Peyer's patch (tissue), 4 donors: Measurements from ENCODE around the gene TPSD1. TPM values are rescaled to one million over a fixed set of nuclear protein-coding genes. Genes with fewer than 3 reads are reported as not detected.

Experiments
- DNase-seq, 3 donors: peaks; one replicate each; pipeline ENCODE4 v3.0.0-alpha.2; 2017 to 2019
- H3K27ac ChIP-seq, 4 donors: fragments of 200-600 bp; sonication (generic); one replicate each; pipeline ENCODE4 v1.5.1; 2016 to 2019
- H3K27me3 ChIP-seq, 2 donors: fragments of 200-600 bp; sonication (generic); one replicate each; pipeline ENCODE4 v1.5.1; 2019
- H3K36me3 ChIP-seq, 3 donors: fragments of 200-600 bp; sonication (generic); one replicate each; pipeline ENCODE4 v1.5.1; 2016 to 2019
- H3K4me1 ChIP-seq, 4 donors: fragments of 200-600 bp; sonication (generic); one replicate each; pipeline ENCODE4 v1.5.1; 2016 to 2019
- H3K4me3 ChIP-seq, 4 donors: fragments of 200-600 bp; sonication (generic); 1 replicate in 3 of 4; 2 replicates in 1 of 4; pipeline ENCODE4 v1.5.1; 2016 to 2019; ENCODE audit warnings: mild to moderate bottlenecking in 1 of 4
- H3K9me3 ChIP-seq, 4 donors: fragments of 200-600 bp; sonication (generic); one replicate each; pipeline ENCODE4 v1.5.1; 2016 to 2019; ENCODE audit warnings: mild to moderate bottlenecking in 1 of 4
- CTCF ChIP-seq, 6 experiments: fragments of 450-650 bp in 4 of 6; fragments of 200-600 bp in 2 of 6; sonication (generic) in 1 of 6; IDR thresholded peaks; one replicate each; pipeline ENCODE4 v1.5.1; 2017 to 2019; ENCODE audit warnings: antibody characterized with exemption in 6 of 6, mild to moderate bottlenecking in 3 of 6, moderate library complexity in 1 of 6
- POLR2A ChIP-seq, 2 donors: fragments of 450-650 bp; IDR thresholded peaks; one replicate each; pipeline ENCODE4 v1.5.1; 2017; ENCODE audit warnings: antibody characterized with exemption in 2 of 2, mild to moderate bottlenecking in 2 of 2, moderate library complexity in 2 of 2
- total RNA-seq, 4 donors: library from RNA; depleted of rRNA; stranded (reverse); fragments of >200 nt; gene quantifications; one replicate each; pipeline ENCODE4 v1.1.0, GENCODE V29; 2016

TPSD1 gene
- total RNA-seq, 4 donors from 2014 or later, result 10.3 to 61.1 (median 24.1) TPM; not detected in 1

- H3K27me3 ChIP-seq, result no peaks in the 10 kb centered on the region
- TF ChIP-seq CTCF (IDR thresholded peaks at IDR 0.05) (no peak), POLR2A (IDR thresholded peaks at IDR 0.05) (no peak)
Measured at GRCh38 chr16:1211451-1212268, 44.2 kb upstream of the TPSD1 start.

GRCh38 chr16:1212616-1213194 lies 43.2 kb upstream of the TPSD1 start:
- no peak for DNase-seq
- peaks cover 0 to 48% (median 0%) of the 10 kb centered on the region in 3 donors for H3K36me3 ChIP-seq
- no peaks in the 10 kb centered on the region for H3K9me3 ChIP-seq
- H3K27me3 ChIP-seq, result no peaks in the 10 kb centered on the region
- TF ChIP-seq CTCF (IDR thresholded peaks at IDR 0.05) (no peak), POLR2A (IDR thresholded peaks at IDR 0.05) (no peak)
- no peaks in the 10 kb centered on the region for H3K4me1 ChIP-seq
- H3K27ac ChIP-seq, result no peak overlapping the region
- H3K4me3 ChIP-seq, result no peak overlapping the region

More at GRCh38 chr16:1211451-1212268, 44.2 kb upstream of the TPSD1 start:
- Histone ChIP-seq H3K36me3 (peaks cover 0 to 44% (median 0%) of the 10 kb centered on the region in 3 donors), H3K4me3 (no peak overlapping the region), H3K27ac (no peak overlapping the region), H3K4me1 (no peaks in the 10 kb centered on the region), H3K9me3 (no peaks in the 10 kb centered on the region)
- no peak for DNase-seq

GRCh38 chr16:1213231-1213630 lies 42.6 kb upstream of the TPSD1 start:
- H3K27ac ChIP-seq, result no peak overlapping the region
- H3K4me1 ChIP-seq, result no peaks in the 10 kb centered on the region
- peaks cover 0 to 51% (median 0%) of the 10 kb centered on the region in 3 donors for H3K36me3 ChIP-seq
- no peaks in the 10 kb centered on the region for H3K27me3 ChIP-seq
- no peaks in the 10 kb centered on the region for H3K9me3 ChIP-seq
- DNase-seq, result no peak
- no peak overlapping the region for H3K4me3 ChIP-seq
- no peak for TF ChIP-seq CTCF (IDR thresholded peaks at IDR 0.05)
- TF ChIP-seq POLR2A (IDR thresholded peaks at IDR 0.05), result no peak

- H3K9me3 ChIP-seq, result no peaks in the 10 kb centered on the region
- TF ChIP-seq POLR2A (IDR thresholded peaks at IDR 0.05), result no peak
- TF ChIP-seq CTCF (IDR thresholded peaks at IDR 0.05), result no peak
- no peaks in the 10 kb centered on the region for H3K27me3 ChIP-seq
- H3K27ac ChIP-seq, result no peak overlapping the region
- H3K4me1 ChIP-seq, result no peaks in the 10 kb centered on the region
- peaks cover 0 to 49% (median 0%) of the 10 kb centered on the region in 3 donors for H3K36me3 ChIP-seq
- DNase-seq, result no peak
- H3K4me3 ChIP-seq, result no peak overlapping the region
Measured at GRCh38 chr16:1213796-1214372, 42.0 kb upstream of the TPSD1 start.

- no peaks in the 10 kb centered on the region for H3K27me3 ChIP-seq
- no peaks in the 10 kb centered on the region for H3K9me3 ChIP-seq
- TF ChIP-seq CTCF (IDR thresholded peaks at IDR 0.05), result no peak
- no peak for TF ChIP-seq POLR2A (IDR thresholded peaks at IDR 0.05)
- H3K4me1 ChIP-seq, result no peaks in the 10 kb centered on the region
- H3K27ac ChIP-seq, result no peak overlapping the region
- H3K4me3 ChIP-seq, result no peak overlapping the region
- H3K36me3 ChIP-seq, result peaks cover 0 to 44% (median 0%) of the 10 kb centered on the region in 3 donors
- DNase-seq, result no peak
Measured at GRCh38 chr16:1214719-1215118, 41.1 kb upstream of the TPSD1 start.
